Dedifferentiated amniotic fluid mesenchymal stem cell (primary cell): ENCODE data around the gene ARAP1.

ENCODE experiments used
- DNase-seq: peaks from one replicate; pipeline ENCODE4 v3.0.0-alpha.2; 2016; ENCODE audit errors: extremely low spot score

Gene ARAP1

GRCh38 chr11:72779495-72780128 is 27.4 kb upstream of the ARAP1 start:
- DNase-seq = no peak

- DNase-seq = no peak
These were observed 26.6 kb upstream of the ARAP1 start for GRCh38 chr11:72778535-72779494.

- no peak for DNase-seq
These were observed 25.6 kb upstream of the ARAP1 start for GRCh38 chr11:72777755-72778278.

GRCh38 chr11:72776844-72777754 is 24.9 kb upstream of the ARAP1 start:
- DNase-seq = no peak

GRCh38 chr11:72776117-72776843 is 24.1 kb upstream of the ARAP1 start:
- no peak for DNase-seq

GRCh38 chr11:72775288-72776110 is 23.3 kb upstream of the ARAP1 start:
- no peak for DNase-seq

GRCh38 chr11:72774499-72774898 is 22.3 kb upstream of the ARAP1 start:
- DNase-seq = no peak

GRCh38 chr11:72773696-72774095 is 21.5 kb upstream of the ARAP1 start:
- DNase-seq = no peak

GRCh38 chr11:72773291-72773690 is 21.1 kb upstream of the ARAP1 start:
- DNase-seq = peak; percentile 70

GRCh38 chr11:72772059-72772458 is 19.9 kb upstream of the ARAP1 start:
- no peak for DNase-seq

GRCh38 chr11:72771507-72771906 is 19.3 kb upstream of the ARAP1 start:
- DNase-seq = peak; percentile 26

- no peak for DNase-seq
These were observed 18.6 kb upstream of the ARAP1 start for GRCh38 chr11:72770799-72771198.

GRCh38 chr11:72769680-72770079 is 17.5 kb upstream of the ARAP1 start:
- no peak for DNase-seq

- DNase-seq = no peak
These were observed 16.4 kb upstream of the ARAP1 start for GRCh38 chr11:72768581-72768980.

GRCh38 chr11:72767203-72768062 is 15.2 kb upstream of the ARAP1 start:
- DNase-seq = no peak

- no peak for DNase-seq
These were observed 14.1 kb upstream of the ARAP1 start for GRCh38 chr11:72766152-72766902.

GRCh38 chr11:72764503-72764902 is 12.3 kb upstream of the ARAP1 start:
- DNase-seq = no peak

- no peak for DNase-seq
These were observed 11.6 kb upstream of the ARAP1 start for GRCh38 chr11:72763823-72764222.
